Cardiac muscle cell (in vitro differentiated cells and primary cell): Measurements from ENCODE around the gene POTEB3. TPM values are rescaled to one million over a fixed set of nuclear protein-coding genes. Genes with fewer than 3 reads are reported as not detected.
"Not testable (repeated sequence)": the region's sequence is repeated elsewhere in the genome, so short reads cannot be mapped to it uniquely, and the experiment has no call there.

Source experiments
- DNase-seq, 2 donors: peaks; one replicate each; pipeline versions ENCODE4 v3.0.0 to v3.0.0-alpha.2; 2010 to 2017; ENCODE audit warnings: low read depth in 1 of 2, low spot score in 1 of 2
- H3K27ac ChIP-seq: fragments of 200-600 bp; sonication (generic); 2 replicates; pipeline ENCODE4 v1.5.1; 2016
- H3K27me3 ChIP-seq: fragments of 200-600 bp; sonication (generic); 2 replicates; pipeline ENCODE4 v1.6.0; 2016; ENCODE audit warnings: control low read depth
- H3K36me3 ChIP-seq: fragments of 200-600 bp; sonication (generic); 2 replicates; pipeline ENCODE4 v1.5.1; 2016; ENCODE audit warnings: control low read depth
- H3K4me1 ChIP-seq: fragments of 200-600 bp; sonication (generic); 2 replicates; pipeline ENCODE4 v1.8.1; 2017; ENCODE audit warnings: low read depth, mild to moderate bottlenecking, mixed run types
- H3K4me3 ChIP-seq: fragments of 200-600 bp; sonication (generic); 2 replicates; pipeline ENCODE4 v1.5.1; 2016; ENCODE audit warnings: mild to moderate bottlenecking
- H3K9me3 ChIP-seq: fragments of 200-600 bp; sonication (generic); 2 replicates; pipeline ENCODE4 v1.5.1; 2017; ENCODE audit warnings: low read depth, mild to moderate bottlenecking, control low read depth
- polyA plus RNA-seq: library from polyadenylated mRNA; unstranded; fragments of >200 nt; fragmentation: Nextera tagmentation; extraction: Ambion mirVana; gene quantifications from 2 replicates; pipeline ENCODE4 v1.2.1, GENCODE V29; 2016
- total RNA-seq: library from RNA; depleted of rRNA; stranded (reverse); fragments of >200 nt; gene quantifications from 2 replicates; pipeline ENCODE4 v1.2.3, GENCODE V29; 2016

POTEB3 gene
- not detected in 2 replicates for total RNA-seq
- polyA plus RNA-seq, result not detected in 2 replicates

DNA sequence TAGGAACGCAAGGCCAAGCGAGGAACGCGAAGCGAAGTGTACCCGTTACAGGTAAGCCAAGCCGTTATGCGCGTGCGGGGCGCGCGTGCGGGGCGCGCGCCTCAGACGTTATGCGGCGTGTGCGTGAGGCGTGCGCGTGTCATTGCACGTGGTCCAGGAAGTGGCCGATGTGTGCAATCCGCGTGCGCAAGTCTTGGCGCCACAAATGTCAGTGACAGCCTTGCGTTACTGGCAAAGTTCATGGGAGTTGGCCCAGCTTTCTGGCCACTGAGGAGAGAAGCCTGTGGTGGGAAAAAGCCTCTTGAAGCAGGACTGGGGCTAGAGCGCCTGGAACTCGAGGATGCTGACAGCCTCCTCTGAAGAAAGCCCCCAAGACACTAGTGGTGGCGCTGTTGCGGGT is at the start of gene POTEB3:
Gene POTEB3, minus strand, starts transcription at position 101 of the 400 bp plus-strand sequence. CDS start 488 bp downstream, outside the sequence.
- H3K27me3 ChIP-seq, H3K36me3 ChIP-seq, H3K27ac ChIP-seq, H3K4me3 ChIP-seq, DNase-seq, H3K9me3 ChIP-seq, H3K4me1 ChIP-seq: not testable (repeated sequence)

- H3K9me3 ChIP-seq, H3K4me3 ChIP-seq, H3K4me1 ChIP-seq, DNase-seq, H3K27ac ChIP-seq, H3K27me3 ChIP-seq, H3K36me3 ChIP-seq: not testable (repeated sequence)
Observed at GRCh38 chr15:21453683-21454082, 13.4 kb upstream of the POTEB3 start.

- DNase-seq, H3K9me3 ChIP-seq, H3K27me3 ChIP-seq, H3K4me3 ChIP-seq, H3K36me3 ChIP-seq, H3K4me1 ChIP-seq, H3K27ac ChIP-seq: not testable (repeated sequence)
Observed at GRCh38 chr15:21451920-21452563, 11.7 kb upstream of the POTEB3 start.

- H3K4me3 ChIP-seq, H3K9me3 ChIP-seq, H3K4me1 ChIP-seq, H3K27me3 ChIP-seq, H3K36me3 ChIP-seq, H3K27ac ChIP-seq, DNase-seq: not testable (repeated sequence)
Observed at GRCh38 chr15:21451487-21451886, 11.2 kb upstream of the POTEB3 start.

DNA sequence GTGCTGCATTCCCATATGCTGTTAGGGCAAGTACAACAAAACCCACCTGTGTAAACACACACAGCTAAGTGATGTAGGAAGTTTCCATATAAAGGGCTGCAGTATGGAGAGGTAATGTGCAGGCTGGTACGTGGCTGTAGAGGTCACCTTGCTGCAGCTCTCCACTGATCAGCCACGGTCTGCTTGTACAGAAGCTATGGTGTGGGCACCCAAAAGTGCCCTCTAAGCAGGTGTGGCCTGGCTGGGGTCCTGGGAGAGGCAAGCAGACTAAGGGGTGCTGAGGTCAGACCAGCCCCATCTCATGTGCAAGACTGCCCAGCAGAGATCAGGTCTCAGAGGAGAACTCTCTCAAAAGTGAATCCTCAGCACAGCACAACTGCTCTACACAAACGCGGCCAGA is 32.9 kb downstream of the POTEB3 start:
- H3K9me3 ChIP-seq, H3K27ac ChIP-seq, H3K27me3 ChIP-seq, H3K4me3 ChIP-seq, DNase-seq, H3K36me3 ChIP-seq, H3K4me1 ChIP-seq: not testable (repeated sequence)

DNA sequence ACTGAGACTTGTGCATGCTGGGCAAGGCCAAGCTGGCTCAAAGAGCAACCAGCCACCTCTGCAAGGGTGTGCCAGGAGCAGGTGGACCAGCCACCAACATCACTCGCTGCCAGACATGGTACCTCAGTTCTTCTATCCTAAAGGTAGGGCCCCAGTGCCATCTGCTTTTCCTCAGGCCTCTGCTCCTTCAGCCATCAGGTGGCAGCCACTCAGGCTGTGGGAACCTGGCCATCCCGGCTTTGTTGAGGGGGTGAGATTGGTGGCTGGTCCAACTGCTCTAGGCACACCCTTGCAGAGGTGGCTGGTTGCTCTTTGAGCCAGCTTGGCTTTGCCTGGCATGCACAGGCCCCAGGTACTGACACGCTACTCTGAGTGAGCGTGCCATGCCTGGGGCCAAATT is 38.8 kb downstream of the POTEB3 start:
- not testable (repeated sequence) for H3K27ac ChIP-seq, H3K4me3 ChIP-seq, H3K27me3 ChIP-seq, DNase-seq, H3K36me3 ChIP-seq, H3K9me3 ChIP-seq, H3K4me1 ChIP-seq

DNA sequence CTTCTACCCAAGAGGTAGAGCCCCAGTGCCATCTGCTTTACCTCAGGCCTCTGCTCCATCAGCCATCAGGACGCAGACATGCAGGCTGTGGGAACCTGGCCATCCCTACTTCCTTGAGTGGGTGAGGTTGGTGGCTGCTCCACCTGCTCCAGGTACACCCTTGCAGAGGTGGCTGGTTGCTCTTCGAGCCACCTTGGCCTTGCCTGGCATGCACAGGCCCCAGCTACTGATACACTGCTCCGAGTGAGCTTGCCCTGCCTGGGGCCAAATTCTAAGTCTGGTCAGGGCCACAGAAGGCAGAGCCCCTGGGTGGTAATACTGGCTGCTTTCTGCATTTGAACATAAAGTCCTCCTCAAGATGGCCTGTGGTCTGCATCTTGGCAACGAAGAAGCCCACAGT is 41.2 kb downstream of the POTEB3 start:
- not testable (repeated sequence) for DNase-seq, H3K4me3 ChIP-seq, H3K27ac ChIP-seq, H3K36me3 ChIP-seq, H3K4me1 ChIP-seq, H3K9me3 ChIP-seq, H3K27me3 ChIP-seq

DNA sequence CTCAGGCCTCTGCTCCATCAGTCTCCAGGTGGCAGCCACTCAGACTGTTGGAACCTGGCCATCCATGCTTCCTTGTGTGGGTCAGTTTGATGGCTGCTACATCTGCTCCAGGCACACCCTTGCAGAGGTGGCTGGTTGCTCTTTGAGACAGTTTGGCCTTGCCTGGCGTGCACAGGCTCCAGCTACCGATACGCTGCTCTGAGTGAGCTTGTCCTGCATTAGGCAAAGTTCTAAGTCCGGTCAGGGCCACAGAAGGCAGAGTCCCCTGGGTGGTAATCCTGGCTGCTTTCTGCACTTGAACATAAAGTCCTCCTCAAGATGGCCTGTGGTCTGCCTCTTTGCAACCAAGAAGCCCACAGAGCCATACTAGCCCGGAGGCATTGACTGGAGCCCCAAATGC is 41.8 kb downstream of the POTEB3 start:
- DNase-seq, H3K27me3 ChIP-seq, H3K4me3 ChIP-seq, H3K4me1 ChIP-seq, H3K36me3 ChIP-seq, H3K9me3 ChIP-seq, H3K27ac ChIP-seq: not testable (repeated sequence)

DNA sequence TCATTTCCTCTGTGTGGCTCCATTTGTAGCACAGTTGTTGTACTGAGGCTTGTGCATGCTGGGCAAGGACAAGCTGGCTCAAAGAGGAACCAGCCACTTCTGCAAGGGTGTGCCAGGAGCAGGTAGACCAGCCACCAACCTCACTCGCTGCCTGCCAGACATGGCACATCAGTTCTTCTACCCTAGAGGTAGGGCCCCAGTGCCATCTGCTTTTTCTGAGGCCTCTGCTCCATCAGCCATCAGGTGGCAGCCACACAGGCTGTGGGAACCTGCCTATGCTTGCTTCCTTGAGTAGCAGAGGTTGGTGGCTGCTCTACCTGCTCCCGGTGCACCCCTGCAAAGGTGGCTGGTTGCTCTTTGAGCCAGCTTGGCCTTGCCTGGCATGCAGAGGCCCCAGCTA is 42.6 kb downstream of the POTEB3 start:
- not testable (repeated sequence) for H3K36me3 ChIP-seq, H3K9me3 ChIP-seq, H3K4me3 ChIP-seq, DNase-seq, H3K27me3 ChIP-seq, H3K27ac ChIP-seq, H3K4me1 ChIP-seq

- DNase-seq, H3K27me3 ChIP-seq, H3K36me3 ChIP-seq, H3K27ac ChIP-seq, H3K9me3 ChIP-seq, H3K4me3 ChIP-seq, H3K4me1 ChIP-seq: not testable (repeated sequence)
Observed at GRCh38 chr15:21397186-21397585, 43.1 kb downstream of the POTEB3 start.

- not testable (repeated sequence) for H3K27ac ChIP-seq, DNase-seq, H3K9me3 ChIP-seq, H3K4me1 ChIP-seq, H3K27me3 ChIP-seq, H3K4me3 ChIP-seq, H3K36me3 ChIP-seq
Observed at GRCh38 chr15:21385961-21386360, 54.3 kb downstream of the POTEB3 start.

DNA sequence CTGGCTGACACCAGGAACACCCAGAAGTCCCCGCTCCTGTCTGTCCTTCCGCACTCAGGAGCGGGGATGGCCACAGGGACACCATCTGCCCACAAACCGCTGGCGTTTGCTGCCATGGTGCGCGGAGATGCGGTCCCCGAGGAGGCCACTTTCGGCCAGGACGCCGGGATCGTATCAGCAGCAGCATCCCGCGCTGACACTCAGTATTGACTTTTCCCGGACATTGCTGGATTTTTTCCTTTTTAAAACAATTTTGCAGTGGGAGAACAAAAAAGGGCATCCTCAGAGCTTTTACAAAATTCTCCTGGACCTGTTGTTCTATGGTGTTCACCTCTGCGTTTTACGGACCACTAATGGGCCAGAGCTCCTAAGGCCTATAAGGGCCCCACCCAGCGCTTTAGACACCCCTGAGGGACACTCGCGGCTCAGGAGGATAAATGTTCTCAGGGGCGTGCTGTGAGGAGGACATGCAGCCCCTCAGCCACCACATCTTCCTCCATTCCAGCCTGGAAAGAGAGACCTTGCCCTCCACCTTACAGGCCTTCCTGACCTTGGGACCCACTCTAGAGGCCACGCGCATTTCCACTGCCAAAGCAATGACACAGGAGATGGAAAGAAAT is 56.3 kb downstream of the POTEB3 start:
- not testable (repeated sequence) for H3K4me3 ChIP-seq, DNase-seq, H3K9me3 ChIP-seq, H3K27ac ChIP-seq, H3K36me3 ChIP-seq, H3K27me3 ChIP-seq, H3K4me1 ChIP-seq

DNA sequence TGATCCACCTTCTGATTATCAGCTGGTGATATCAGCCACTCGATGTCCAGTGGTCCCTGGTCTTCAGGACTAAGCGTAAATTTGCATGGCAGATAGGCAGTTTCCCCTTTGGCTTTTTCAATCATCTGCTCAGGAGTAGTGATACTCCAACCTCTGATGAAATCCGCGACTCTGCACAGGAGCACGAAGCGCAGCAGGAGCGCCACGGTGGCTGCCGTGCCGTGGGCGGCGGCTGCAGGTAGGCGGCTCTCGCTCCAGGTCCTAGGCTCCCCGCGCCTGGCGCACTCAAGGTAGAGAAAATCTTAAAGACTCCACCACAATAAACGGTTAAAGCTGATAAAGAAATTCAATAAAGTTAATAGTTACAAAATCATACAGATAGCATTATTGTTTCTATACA is 66.6 kb downstream of the POTEB3 start:
- not testable (repeated sequence) for H3K27me3 ChIP-seq, H3K36me3 ChIP-seq, DNase-seq

GRCh38 chr15:21369177-21369576 is 71.1 kb downstream of the POTEB3 start:
- not testable (repeated sequence) for H3K27me3 ChIP-seq, H3K36me3 ChIP-seq, H3K9me3 ChIP-seq, DNase-seq, H3K4me1 ChIP-seq, H3K27ac ChIP-seq, H3K4me3 ChIP-seq

More for the DNA sequence above, 66.6 kb downstream of the POTEB3 start:
- H3K4me3 ChIP-seq, H3K9me3 ChIP-seq, H3K27ac ChIP-seq, H3K4me1 ChIP-seq: not testable (repeated sequence)

DNA sequence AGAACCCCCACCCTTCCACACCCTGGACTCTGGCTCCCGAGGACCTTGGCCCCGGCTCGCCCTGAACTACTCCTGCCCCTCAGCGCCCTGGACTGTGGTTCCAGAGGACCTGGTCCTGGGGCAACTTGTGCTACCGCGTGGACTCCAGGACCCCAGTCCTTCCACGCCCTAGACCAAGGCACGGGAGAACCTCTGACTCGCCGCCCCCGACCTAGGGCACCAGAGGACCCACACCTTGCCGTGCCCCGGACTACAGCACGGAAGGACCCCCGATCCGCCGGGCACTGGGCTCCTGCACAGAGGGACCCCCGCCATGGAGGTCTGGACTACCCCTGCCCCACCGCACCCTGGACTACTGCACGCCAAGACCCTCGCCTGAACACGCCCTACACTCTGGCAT is 71.7 kb downstream of the POTEB3 start:
- not testable (repeated sequence) for DNase-seq, H3K9me3 ChIP-seq, H3K36me3 ChIP-seq, H3K27me3 ChIP-seq, H3K27ac ChIP-seq, H3K4me1 ChIP-seq, H3K4me3 ChIP-seq
